HCT116 (cell line): ENCODE data around the gene DACT1.

ENCODE experiments used
- CTCF ChIP-seq, 3 experiments: fragments of 200-600 bp in 1 of 3; sonication (generic) in 1 of 3; IDR thresholded peaks in 2 of 3; conservative IDR thresholded peaks in 1 of 3; 2 replicates each; pipeline ENCODE4 v1.5.1; 2012 to 2017; ENCODE audit warnings: low read depth in 2 of 3, low read length in 2 of 3, antibody characterized with exemption in 1 of 3, borderline replicate concordance in 1 of 3, control low read depth in 1 of 3, mild to moderate bottlenecking in 1 of 3, mixed read lengths in 1 of 3, mixed run types in 1 of 3, moderate library complexity in 1 of 3; ENCODE audit not compliant: insufficient read depth in 1 of 3
- EZH2phosphoT487 ChIP-seq: fragments of 200-600 bp; IDR thresholded peaks from 2 replicates; pipeline ENCODE4 v1.6.1; 2018; ENCODE audit warnings: antibody characterized with exemption, borderline replicate concordance
- JUND ChIP-seq: IDR thresholded peaks from 2 replicates; pipeline ENCODE4 v1.6.1; 2012
- MAX ChIP-seq: IDR thresholded peaks from 2 replicates; pipeline ENCODE4 v1.6.1; 2012
- POLR2A ChIP-seq: IDR thresholded peaks from 2 replicates; pipeline ENCODE4 v1.7.0; 2011; ENCODE audit warnings: borderline replicate concordance; ENCODE audit not compliant: insufficient read depth, insufficient read length; ENCODE audit errors: extremely low read depth
- POLR2AphosphoS5 ChIP-seq: IDR thresholded peaks from 2 replicates; pipeline ENCODE4 v1.6.1; 2011; ENCODE audit warnings: mild to moderate bottlenecking, low read depth, low read length, moderate library complexity
- RAD21 ChIP-seq: IDR thresholded peaks from 2 replicates; pipeline ENCODE4 v1.6.1; 2012; ENCODE audit warnings: low read depth, mild to moderate bottlenecking
- SRF ChIP-seq: IDR thresholded peaks from 2 replicates; pipeline ENCODE4 v1.6.1; 2012; ENCODE audit warnings: low read depth
- TCF7L2 ChIP-seq: IDR thresholded peaks from 2 replicates; pipeline ENCODE4 v1.7.0; 2011; ENCODE audit warnings: borderline replicate concordance, inconsistent platforms; ENCODE audit not compliant: insufficient read depth, insufficient read length; ENCODE audit errors: extremely low read depth
- YY1 ChIP-seq: IDR thresholded peaks from 2 replicates; pipeline ENCODE4 v1.6.1; 2011; ENCODE audit warnings: low read length, low read depth, moderate library complexity, mild to moderate bottlenecking; ENCODE audit not compliant: insufficient replicate concordance; ENCODE audit errors: extremely low read depth
- ZNF274 ChIP-seq: fragments of 200-500 bp; sonication (Bioruptor generic); IDR thresholded peaks from 2 replicates; pipeline ENCODE4 v1.6.1; 2014; ENCODE audit warnings: mild to moderate bottlenecking, low read depth, low read length, inconsistent platforms

DNA sequence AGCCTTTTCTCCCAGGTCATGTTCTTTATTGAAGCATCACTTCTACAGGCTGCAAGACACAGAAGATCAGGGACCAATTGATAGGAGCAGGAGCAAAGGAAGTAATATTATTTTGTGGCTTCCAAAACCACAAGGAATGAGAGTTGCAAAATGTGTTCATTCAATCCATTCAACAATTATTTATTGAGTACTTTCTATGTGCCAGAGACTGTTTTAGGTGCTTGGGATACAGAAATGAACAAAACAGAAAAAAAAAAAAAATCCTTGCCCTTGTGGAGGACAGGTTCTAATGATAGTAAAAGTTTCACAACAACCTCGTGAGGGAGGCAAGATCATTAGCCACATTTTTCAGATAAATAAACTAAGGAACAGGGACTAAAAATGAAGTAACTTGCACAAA, 20.1 kb upstream of the DACT1 start:
- no peak for TF ChIP-seq POLR2A
- no peak for TF ChIP-seq TCF7L2
- TF ChIP-seq RAD21, result no peak
- no peak for TF ChIP-seq POLR2AphosphoS5
- no peak for TF ChIP-seq MAX
- no peak for TF ChIP-seq EZH2phosphoT487
- no peak for TF ChIP-seq CTCF (IDR thresholded peaks at IDR 0.05 in 2 of 3, conservative IDR thresholded peaks at IDR 0.05 in 1 of 3; ENCODE audit: borderline replicate concordance in 1 of 3, insufficient read depth in 1 of 3, low read depth in 2 of 3, low read length in 2 of 3)
- TF ChIP-seq YY1, result no peak
- TF ChIP-seq SRF, result no peak
- TF ChIP-seq ZNF274, result no peak
- TF ChIP-seq JUND, result no peak
